Ovary (tissue), 3 donors: ENCODE measurements around the gene ACYP2.

Experiments used
- CTCF ChIP-seq, 3 donors: fragments of 450-650 bp in 2 of 3; fragments of 200-600 bp in 1 of 3; IDR thresholded peaks; one replicate each; pipeline versions ENCODE4 v1.5.1 to v1.8.0; 2016 to 2022; ENCODE audit warnings: antibody characterized with exemption in 3 of 3, mild to moderate bottlenecking in 1 of 3
- POLR2A ChIP-seq: fragments of 450-650 bp; IDR thresholded peaks from one replicate; pipeline ENCODE4 v1.6.1; 2017; ENCODE audit warnings: antibody characterized with exemption, mild to moderate bottlenecking, moderate library complexity
- donor health status: DM: no; HTN: no; CAD: no.

GRCh38 chr2:54139210-54139609, 23.8 kb downstream of the ACYP2 start:
- no peak for TF ChIP-seq POLR2A
- TF ChIP-seq CTCF (IDR thresholded peaks at IDR 0.05) = no peak
